ENCODE data around the gene HSPA12A.

- TF ChIP-seq, protein P1, sequence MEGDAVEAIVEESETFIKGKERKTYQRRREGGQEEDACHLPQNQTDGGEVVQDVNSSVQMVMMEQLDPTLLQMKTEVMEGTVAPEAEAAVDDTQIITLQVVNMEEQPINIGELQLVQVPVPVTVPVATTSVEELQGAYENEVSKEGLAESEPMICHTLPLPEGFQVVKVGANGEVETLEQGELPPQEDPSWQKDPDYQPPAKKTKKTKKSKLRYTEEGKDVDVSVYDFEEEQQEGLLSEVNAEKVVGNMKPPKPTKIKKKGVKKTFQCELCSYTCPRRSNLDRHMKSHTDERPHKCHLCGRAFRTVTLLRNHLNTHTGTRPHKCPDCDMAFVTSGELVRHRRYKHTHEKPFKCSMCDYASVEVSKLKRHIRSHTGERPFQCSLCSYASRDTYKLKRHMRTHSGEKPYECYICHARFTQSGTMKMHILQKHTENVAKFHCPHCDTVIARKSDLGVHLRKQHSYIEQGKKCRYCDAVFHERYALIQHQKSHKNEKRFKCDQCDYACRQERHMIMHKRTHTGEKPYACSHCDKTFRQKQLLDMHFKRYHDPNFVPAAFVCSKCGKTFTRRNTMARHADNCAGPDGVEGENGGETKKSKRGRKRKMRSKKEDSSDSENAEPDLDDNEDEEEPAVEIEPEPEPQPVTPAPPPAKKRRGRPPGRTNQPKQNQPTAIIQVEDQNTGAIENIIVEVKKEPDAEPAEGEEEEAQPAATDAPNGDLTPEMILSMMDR (IDR thresholded peaks at IDR 0.05), result no peak
- TF ChIP-seq BHLHE40 (IDR thresholded peaks at IDR 0.05; ENCODE audit: low read depth, low read length) (no peak), TFCP2L1 (CRISPR knock-in tag; IDR thresholded peaks at IDR 0.05) (no peak), ZNF302 (CRISPR knock-in tag; IDR thresholded peaks at IDR 0.05) (no peak), FOSB (CRISPR knock-in tag; IDR thresholded peaks at IDR 0.05) (no peak), EP300 (IDR thresholded peaks at IDR 0.05) (no peak), ZFP36 (IDR thresholded peaks at IDR 0.05; ENCODE audit: borderline replicate concordance, partially characterized antibody) (no peak), ELK1 (IDR thresholded peaks at IDR 0.05; ENCODE audit: low read depth, low read length) (no peak), MYC (IDR thresholded peaks at IDR 0.05; ENCODE audit: borderline replicate concordance, low read length) (no peak), SREBF2 (IDR thresholded peaks at IDR 0.05) (no peak), RCOR1 (IDR thresholded peaks at IDR 0.05; ENCODE audit: low read depth, low read length) (no peak), RFX5 (IDR thresholded peaks at IDR 0.05) (no peak), CEBPB (IDR thresholded peaks at IDR 0.05) (no peak)
- TF ChIP-seq, protein P2, sequence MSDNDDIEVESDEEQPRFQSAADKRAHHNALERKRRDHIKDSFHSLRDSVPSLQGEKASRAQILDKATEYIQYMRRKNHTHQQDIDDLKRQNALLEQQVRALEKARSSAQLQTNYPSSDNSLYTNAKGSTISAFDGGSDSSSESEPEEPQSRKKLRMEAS (IDR thresholded peaks at IDR 0.05), result no peak
Measured at GRCh38 chr10:116659049-116659670, 83.2 kb downstream of the HSPA12A start.
